ENCODE results near the gene PDXP. TPM values are rescaled to one million over a fixed set of nuclear protein-coding genes. Genes with fewer than 3 reads are reported as not detected.

Gene PDXP
- total RNA-seq, 4 donors from 2014 or later, result 10.3 to 28.7 (median 16.6) TPM

DNA sequence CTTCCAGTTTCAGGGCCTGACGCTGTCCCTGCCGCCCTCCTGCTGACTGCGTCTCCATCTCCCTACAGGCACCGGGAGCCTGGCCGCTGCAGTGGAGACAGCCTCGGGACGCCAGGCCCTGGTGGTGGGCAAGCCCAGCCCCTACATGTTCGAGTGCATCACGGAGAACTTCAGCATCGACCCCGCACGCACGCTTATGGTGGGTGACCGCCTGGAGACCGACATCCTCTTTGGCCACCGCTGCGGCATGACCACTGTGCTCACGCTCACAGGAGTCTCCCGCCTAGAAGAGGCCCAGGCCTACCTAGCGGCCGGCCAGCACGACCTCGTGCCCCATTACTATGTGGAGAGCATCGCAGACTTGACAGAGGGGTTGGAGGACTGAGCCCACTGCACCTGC, 7.0 kb downstream of the PDXP start:
- in situ Hi-C loops (cut with MboI; ENCODE audit: low sequenced_read_pairs in 4 of 4), result no loop called here
- H3K4me1 ChIP-seq, result peaks cover 25 to 33% of the 10 kb centered on the region in 2 donors
- no peaks in the 10 kb centered on the region for H3K36me3 ChIP-seq
- intact Hi-C loops (cut with DNase I; ENCODE audit: low total_unique reads), result no loop called here
- H3K4me3 ChIP-seq, result no peak overlapping the region
- no peak for TF ChIP-seq POLR2A (IDR thresholded peaks at IDR 0.05)
- TF ChIP-seq, protein P1, sequence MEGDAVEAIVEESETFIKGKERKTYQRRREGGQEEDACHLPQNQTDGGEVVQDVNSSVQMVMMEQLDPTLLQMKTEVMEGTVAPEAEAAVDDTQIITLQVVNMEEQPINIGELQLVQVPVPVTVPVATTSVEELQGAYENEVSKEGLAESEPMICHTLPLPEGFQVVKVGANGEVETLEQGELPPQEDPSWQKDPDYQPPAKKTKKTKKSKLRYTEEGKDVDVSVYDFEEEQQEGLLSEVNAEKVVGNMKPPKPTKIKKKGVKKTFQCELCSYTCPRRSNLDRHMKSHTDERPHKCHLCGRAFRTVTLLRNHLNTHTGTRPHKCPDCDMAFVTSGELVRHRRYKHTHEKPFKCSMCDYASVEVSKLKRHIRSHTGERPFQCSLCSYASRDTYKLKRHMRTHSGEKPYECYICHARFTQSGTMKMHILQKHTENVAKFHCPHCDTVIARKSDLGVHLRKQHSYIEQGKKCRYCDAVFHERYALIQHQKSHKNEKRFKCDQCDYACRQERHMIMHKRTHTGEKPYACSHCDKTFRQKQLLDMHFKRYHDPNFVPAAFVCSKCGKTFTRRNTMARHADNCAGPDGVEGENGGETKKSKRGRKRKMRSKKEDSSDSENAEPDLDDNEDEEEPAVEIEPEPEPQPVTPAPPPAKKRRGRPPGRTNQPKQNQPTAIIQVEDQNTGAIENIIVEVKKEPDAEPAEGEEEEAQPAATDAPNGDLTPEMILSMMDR (IDR thresholded peaks at IDR 0.05 in 4 of 5, conservative IDR thresholded peaks at IDR 0.05 in 1 of 5), result no peak
- DNase-seq (no peak), ATAC-seq (no peak)
- no peak overlapping the region for H3K27ac ChIP-seq
- no peaks in the 10 kb centered on the region for H3K9me3 ChIP-seq
- H3K27me3 ChIP-seq, result no peaks in the 10 kb centered on the region

DNA sequence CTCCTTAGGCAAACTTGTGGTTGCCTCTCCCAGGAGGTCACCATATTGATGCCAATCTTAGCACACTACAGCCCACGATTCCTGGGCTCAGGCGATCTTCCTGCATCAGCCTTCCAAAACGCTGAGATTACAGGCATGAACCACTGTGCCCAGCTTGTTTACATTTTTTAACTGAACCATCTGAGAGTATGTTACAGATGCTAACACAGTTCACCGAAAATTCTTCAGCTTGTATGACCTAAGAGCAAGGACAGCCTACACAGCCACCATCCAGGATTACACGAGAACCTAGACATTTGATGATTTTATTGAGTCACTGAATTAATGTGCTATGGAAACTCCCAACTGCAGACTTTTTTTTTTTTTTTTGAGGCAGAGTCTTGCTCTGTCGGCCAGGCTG, 11.1 kb downstream of the PDXP start:
- Histone ChIP-seq H3K4me3 (no peak overlapping the region), H3K4me1 (peaks cover 12 to 20% of the 10 kb centered on the region in 2 donors), H3K36me3 (no peaks in the 10 kb centered on the region), H3K27me3 (no peaks in the 10 kb centered on the region), H3K9me3 (no peaks in the 10 kb centered on the region), H3K27ac (no peak overlapping the region)
- intact Hi-C loops (cut with DNase I; ENCODE audit: low total_unique reads) (no loop called here), in situ Hi-C loops (cut with MboI; ENCODE audit: low sequenced_read_pairs in 4 of 4) (no loop called here)
- ATAC-seq (no peak), DNase-seq (no peak)
- no peak for TF ChIP-seq POLR2A (IDR thresholded peaks at IDR 0.05)
- TF ChIP-seq, protein P1 (IDR thresholded peaks at IDR 0.05 in 4 of 5, conservative IDR thresholded peaks at IDR 0.05 in 1 of 5), result no peak

DNA sequence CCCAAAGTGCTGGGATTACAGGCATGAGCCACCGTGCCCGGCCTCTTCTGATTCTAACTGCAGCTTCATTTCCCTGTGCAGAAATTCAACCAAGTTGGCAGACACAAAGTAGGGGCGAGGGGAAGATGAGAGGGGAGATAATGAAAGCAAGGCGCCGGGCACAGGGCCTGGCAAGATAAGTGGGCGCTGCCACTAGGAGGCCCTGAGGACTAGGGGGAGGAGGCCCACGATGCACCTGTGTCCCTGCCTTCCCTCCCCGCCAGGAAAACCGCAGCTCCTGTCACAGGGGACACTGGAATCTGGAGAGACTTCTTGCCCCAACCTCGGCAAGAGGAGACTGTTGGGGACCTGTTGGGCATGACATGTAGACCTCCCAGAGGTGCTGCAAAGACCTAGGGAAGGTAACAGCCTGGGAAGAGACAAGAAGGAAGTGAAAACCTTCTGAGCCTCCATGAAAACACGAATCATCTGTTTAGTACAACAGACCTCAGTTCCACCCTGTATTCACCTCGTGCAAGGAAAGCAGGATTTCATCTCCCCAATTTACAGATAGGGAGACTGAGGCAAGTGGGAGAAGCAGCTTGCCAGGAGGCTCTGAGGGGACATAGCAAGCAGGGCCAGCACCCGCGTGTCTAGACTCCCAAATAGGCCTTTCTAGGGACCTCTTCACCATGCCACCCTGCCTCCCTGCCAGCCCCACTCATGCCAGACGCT, 13.8 kb downstream of the PDXP start:
- DNase-seq, result no peak
- Histone ChIP-seq H3K4me1 (peaks cover 24 to 36% of the 10 kb centered on the region in 2 donors), H3K27me3 (no peaks in the 10 kb centered on the region), H3K36me3 (no peaks in the 10 kb centered on the region), H3K27ac (no peak overlapping the region), H3K4me3 (no peak overlapping the region), H3K9me3 (no peaks in the 10 kb centered on the region)
- in situ Hi-C loops (cut with MboI; ENCODE audit: low sequenced_read_pairs in 4 of 4) (no loop called here), intact Hi-C loops (cut with DNase I; ENCODE audit: low total_unique reads) (no loop called here)
- no peak for TF ChIP-seq POLR2A (IDR thresholded peaks at IDR 0.05)
- TF ChIP-seq, protein P1 (IDR thresholded peaks at IDR 0.05 in 4 of 5, conservative IDR thresholded peaks at IDR 0.05 in 1 of 5), result no peak
- no peak for ATAC-seq

DNA sequence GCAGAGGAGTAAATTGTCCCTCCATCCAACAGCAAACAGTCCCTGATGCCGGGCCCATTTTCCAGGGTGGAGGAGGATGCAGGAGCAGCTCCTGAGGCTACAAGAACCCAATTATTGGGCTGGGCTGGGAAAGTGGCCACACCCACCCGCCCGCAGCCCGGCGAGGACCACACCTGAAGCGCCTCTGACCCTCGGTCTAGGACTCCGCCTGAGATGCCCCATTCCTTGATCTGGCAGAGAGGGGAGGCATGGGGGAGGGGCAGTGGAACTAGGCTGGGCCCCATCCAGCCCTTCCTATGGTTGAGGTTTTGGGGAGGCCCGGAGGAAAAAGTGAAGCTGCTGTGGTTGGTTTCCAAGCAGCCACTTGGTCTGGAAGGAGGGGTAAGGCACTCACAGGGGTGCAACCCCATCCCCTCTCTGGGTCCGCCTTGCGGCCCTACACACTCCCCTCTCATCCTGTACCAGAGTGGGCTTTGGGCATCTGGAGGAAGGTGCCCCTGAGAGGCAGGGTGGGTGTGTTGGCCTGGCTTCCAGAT, 14.5 kb downstream of the PDXP start:
- peaks cover 30 to 41% of the 10 kb centered on the region in 2 donors for H3K4me1 ChIP-seq
- ATAC-seq (no peak), DNase-seq (no peak)
- peak overlapping the region; percentile 6 to 95 (median 90) for H3K27ac ChIP-seq
- H3K27me3 ChIP-seq, result no peaks in the 10 kb centered on the region
- H3K36me3 ChIP-seq, result peaks cover 0 to 5% of the 10 kb centered on the region in 2 donors
- in situ Hi-C loops (cut with MboI; ENCODE audit: low sequenced_read_pairs in 4 of 4) (no loop called here), intact Hi-C loops (cut with DNase I; ENCODE audit: low total_unique reads) (no loop called here)
- TF ChIP-seq POLR2A (IDR thresholded peaks at IDR 0.05), result no peak
- TF ChIP-seq, protein P1 (IDR thresholded peaks at IDR 0.05 in 4 of 5, conservative IDR thresholded peaks at IDR 0.05 in 1 of 5), result no peak
- no peaks in the 10 kb centered on the region for H3K9me3 ChIP-seq
- no peak overlapping the region for H3K4me3 ChIP-seq
